Caco-2 (cell line): ENCODE measurements around the gene LY6G5C. TPM values are rescaled to one million over a fixed set of nuclear protein-coding genes. Genes with fewer than 3 reads are reported as not detected.
A peak's percentile ranks its signal among the peaks of the same experiment; 100 is the strongest.

Experiments used
- BruUV-seq: library from RNA; stranded (reverse); fragments of 400-500 nt; replicated peaks from 2 replicates; lab custom pipeline; 2021; lab: Mats Ljungman, UMichigan
- CTCF ChIA-PET: fragments of 300-600 bp; sonication (Branson Sonifier 250); formaldehyde crosslinking; loops from one replicate; lab custom pipeline; 2022; ENCODE audit warnings: antibody characterized with exemption; lab: Charles Lee
- POLR2A ChIA-PET: fragments of 300-600 bp; sonication (Branson Sonifier 250); formaldehyde crosslinking; loops from one replicate; lab custom pipeline; 2022; ENCODE audit warnings: antibody characterized with exemption; lab: Charles Lee
- DNase-seq, 2 experiments: peaks; one replicate each; pipeline versions ENCODE4 v3.0.0 to v3.0.0-alpha.2; 2020 to 2022
- H3K27me3 ChIP-seq: replicated peaks from 2 replicates; pipeline ENCODE4 v1.6.0; 2011; ENCODE audit warnings: low read length; ENCODE audit not compliant: control insufficient read depth, insufficient read depth
- H3K36me3 ChIP-seq: 2 replicates; pipeline ENCODE4 v1.5.1; 2011; ENCODE audit warnings: low read length; ENCODE audit not compliant: control insufficient read depth, insufficient read depth
- H3K4me1 ChIP-seq: fragments of 250-450 bp; sonication (Bioruptor Pico); 2 replicates; pipeline ENCODE4 v1.5.1; 2020; ENCODE audit warnings: mild to moderate bottlenecking
- H3K4me3 ChIP-seq: 2 replicates; pipeline ENCODE4 v1.5.1; 2011; ENCODE audit warnings: low read depth, mild to moderate bottlenecking, control low read depth, low read length
- H3K9me3 ChIP-seq: fragments of 250-450 bp; sonication (Bioruptor Pico); 2 replicates; pipeline ENCODE4 v1.5.1; 2020; ENCODE audit warnings: mild to moderate bottlenecking, moderate library complexity
- H3K27ac Mint-ChIP-seq: one replicate; pipeline ENCODE4 v1.8.0; 2022; ENCODE audit warnings: mixed read lengths; ENCODE audit not compliant: unreplicated experiment
- H3K27me3 Mint-ChIP-seq: one replicate; pipeline ENCODE4 v1.8.0; 2022; ENCODE audit warnings: mixed read lengths; ENCODE audit not compliant: insufficient read depth, unreplicated experiment
- H3K36me3 Mint-ChIP-seq: one replicate; pipeline ENCODE4 v1.8.0; 2022; ENCODE audit warnings: mild to moderate bottlenecking, mixed read lengths; ENCODE audit not compliant: insufficient read depth, unreplicated experiment
- H3K4me1 Mint-ChIP-seq: one replicate; pipeline ENCODE4 v1.8.0; 2022; ENCODE audit warnings: low read depth, mixed read lengths; ENCODE audit not compliant: unreplicated experiment
- H3K4me3 Mint-ChIP-seq: one replicate; pipeline ENCODE4 v1.8.0; 2022; ENCODE audit warnings: mild to moderate bottlenecking, moderate library complexity, mixed read lengths; ENCODE audit not compliant: unreplicated experiment
- H3K9me3 Mint-ChIP-seq: one replicate; pipeline ENCODE4 v1.8.0; 2022; ENCODE audit warnings: mixed read lengths; ENCODE audit not compliant: unreplicated experiment
- intact Hi-C: fragments of 100-400 bp; cut with micrococcal nuclease; formaldehyde crosslinking; loops from one replicate; pipeline ENCODE4 v1.10.0; 2022; ENCODE audit not compliant: unreplicated experiment
- total RNA-seq: library from RNA; stranded (reverse); gene quantifications from 2 replicates; pipeline ENCODE4 v1.2.3, GENCODE V29; 2022
- TF ChIP-seq, protein P1 (sequence below), 2 experiments: fragments of 200-600 bp in 1 of 2; IDR thresholded peaks; 1 replicate in 1 of 2; 2 replicates in 1 of 2; pipeline versions ENCODE4 v1.5.1 to v1.8.0; 2011 to 2022; ENCODE audit warnings: antibody characterized with exemption in 1 of 2, control low read depth in 1 of 2, inconsistent platforms in 1 of 2, low read depth in 1 of 2, low read length in 1 of 2, mild to moderate bottlenecking in 1 of 2, moderate library complexity in 1 of 2; ENCODE audit not compliant: insufficient read depth in 1 of 2, severe bottlenecking in 1 of 2, unreplicated experiment in 1 of 2

Gene LY6G5C
- total RNA-seq, 1 experiment from 2014 or later: 2.9 TPM

DNA sequence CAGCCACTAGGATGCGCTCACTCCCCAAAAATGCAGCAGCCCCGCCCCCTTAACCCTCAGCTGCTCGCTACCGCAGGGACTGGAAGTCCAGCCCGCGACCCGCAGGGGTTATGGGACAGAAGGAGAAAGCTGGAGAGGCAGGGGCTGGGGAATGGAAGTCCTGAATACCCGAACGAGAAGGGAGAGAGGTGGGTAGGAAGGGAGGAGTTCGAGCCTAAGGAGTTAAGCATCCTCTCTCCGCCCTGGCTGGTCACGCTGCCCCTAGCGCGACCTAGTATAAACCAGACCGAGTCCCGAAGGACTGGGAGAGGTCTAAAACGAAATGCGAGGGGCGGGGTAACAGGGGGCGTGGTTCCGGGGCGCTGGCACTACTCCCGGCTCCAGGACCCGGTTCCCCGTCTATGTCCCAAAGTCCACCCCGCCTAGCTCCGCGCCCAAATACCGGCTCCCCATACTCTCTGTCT is 48.7 kb upstream of the LY6G5C start:
- TF ChIP-seq, protein P1, sequence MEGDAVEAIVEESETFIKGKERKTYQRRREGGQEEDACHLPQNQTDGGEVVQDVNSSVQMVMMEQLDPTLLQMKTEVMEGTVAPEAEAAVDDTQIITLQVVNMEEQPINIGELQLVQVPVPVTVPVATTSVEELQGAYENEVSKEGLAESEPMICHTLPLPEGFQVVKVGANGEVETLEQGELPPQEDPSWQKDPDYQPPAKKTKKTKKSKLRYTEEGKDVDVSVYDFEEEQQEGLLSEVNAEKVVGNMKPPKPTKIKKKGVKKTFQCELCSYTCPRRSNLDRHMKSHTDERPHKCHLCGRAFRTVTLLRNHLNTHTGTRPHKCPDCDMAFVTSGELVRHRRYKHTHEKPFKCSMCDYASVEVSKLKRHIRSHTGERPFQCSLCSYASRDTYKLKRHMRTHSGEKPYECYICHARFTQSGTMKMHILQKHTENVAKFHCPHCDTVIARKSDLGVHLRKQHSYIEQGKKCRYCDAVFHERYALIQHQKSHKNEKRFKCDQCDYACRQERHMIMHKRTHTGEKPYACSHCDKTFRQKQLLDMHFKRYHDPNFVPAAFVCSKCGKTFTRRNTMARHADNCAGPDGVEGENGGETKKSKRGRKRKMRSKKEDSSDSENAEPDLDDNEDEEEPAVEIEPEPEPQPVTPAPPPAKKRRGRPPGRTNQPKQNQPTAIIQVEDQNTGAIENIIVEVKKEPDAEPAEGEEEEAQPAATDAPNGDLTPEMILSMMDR (IDR thresholded peaks at IDR 0.05; ENCODE audit: insufficient read depth in 1 of 2, low read depth in 1 of 2, low read length in 1 of 2, severe bottlenecking in 1 of 2, unreplicated experiment in 1 of 2): peak; percentile 75 to 89
- POLR2A ChIA-PET: interaction anchor here (0.6 to 2.0 kb wide), 13 partner anchors 9 to 133 kb away, joined by 3 to 59 read pairs (median 5); partner anchors contain the start of genes ABHD16A, HSPA1A, HSPA1B and HSPA1L
- DNase-seq: peak; percentile 94
- H3K4me3 Mint-ChIP-seq: peak overlapping the region; percentile 87
- H3K27me3 Mint-ChIP-seq: no peaks in the 10 kb centered on the region
- no TSS peak for BruUV-seq
- intact Hi-C loops: loop anchor here (1.0 kb wide), 5 partner anchors 34 to 101 kb away; no protein-coding TSS in a partner anchor
- CTCF ChIA-PET: interaction anchor here (0.6 to 2.5 kb wide), 17 partner anchors 10 to 415 kb away, joined by 3 to 30 read pairs (median 4); partner anchors contain the start of genes HSPA1B, LSM2, LY6G5C and MSH5
- peaks cover 87% of the 10 kb centered on the region for H3K36me3 Mint-ChIP-seq
- peaks cover 9% of the 10 kb centered on the region for H3K36me3 ChIP-seq
- no peaks in the 10 kb centered on the region for H3K27me3 ChIP-seq
- H3K9me3 ChIP-seq: no peaks in the 10 kb centered on the region
- H3K4me3 ChIP-seq: peak overlapping the region; percentile 58
- H3K4me1 Mint-ChIP-seq: peaks cover 27% of the 10 kb centered on the region
- H3K4me1 ChIP-seq: peaks cover 13% of the 10 kb centered on the region
- H3K9me3 Mint-ChIP-seq: no peaks in the 10 kb centered on the region
- H3K27ac Mint-ChIP-seq: peak overlapping the region; percentile 84

DNA sequence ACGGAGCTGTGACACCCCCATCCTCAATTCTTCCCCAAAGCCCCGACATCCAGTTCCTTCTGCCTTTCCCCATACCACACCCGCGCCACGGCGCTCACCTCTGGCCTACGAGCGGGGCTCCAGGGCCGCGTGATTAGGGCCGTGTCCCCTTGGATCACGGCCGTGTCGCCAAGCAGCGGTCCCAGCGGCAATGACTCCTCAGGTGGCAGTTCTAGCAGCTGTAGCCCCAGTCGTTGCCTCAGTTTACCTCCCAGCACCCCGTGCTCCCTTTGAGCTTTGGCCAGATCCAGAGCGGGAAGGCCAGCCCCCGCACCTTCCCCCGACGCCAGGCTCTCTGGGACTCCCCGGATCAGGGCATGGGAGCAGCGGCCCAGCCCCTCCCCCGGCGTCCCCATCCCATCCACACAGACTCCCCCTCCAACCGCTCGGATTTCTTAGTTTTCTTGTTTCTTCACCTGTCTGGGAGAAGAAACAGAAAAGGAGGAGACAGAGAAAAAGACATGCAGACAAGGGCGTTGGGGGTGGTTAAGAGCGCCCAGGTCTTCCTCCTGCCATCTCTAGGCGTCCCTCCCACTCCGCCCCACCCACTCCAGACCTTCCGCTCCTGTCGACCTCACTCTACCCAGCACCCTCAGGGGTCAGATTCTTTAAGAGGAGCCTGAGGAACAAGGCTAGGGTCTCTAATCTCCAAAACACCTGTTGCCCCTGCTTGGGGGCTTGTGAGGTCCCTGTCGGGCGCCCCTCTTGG is 48.1 kb upstream of the LY6G5C start, which contains the start of gene DDAH2:
DDAH2 (minus strand) TSS at position 533 of the 748 bp plus-strand sequence; CDS start at position 395, 138 bp downstream.
- Histone ChIP-seq H3K9me3 (no peaks in the 10 kb centered on the region), H3K4me1 (peaks cover 7% of the 10 kb centered on the region; the same call in 1 of the 2 replicates), H3K36me3 (peaks cover 9% of the 10 kb centered on the region), H3K27me3 (no peaks in the 10 kb centered on the region), H3K4me3 (peak within 1 kb of the TSS; percentile 58)
- no peaks in the 10 kb centered on the region for H3K9me3 Mint-ChIP-seq
- H3K27me3 Mint-ChIP-seq: no peaks in the 10 kb centered on the region
- CTCF ChIA-PET: interaction anchor here (0.9 to 2.5 kb wide), 13 partner anchors 10 to 182 kb away, joined by 3 to 30 read pairs (median 4); partner anchors contain the start of genes HSPA1B, LSM2, LY6G5C and MSH5
- POLR2A ChIA-PET: interaction anchor here (0.6 to 2.0 kb wide), 10 partner anchors 10 to 93 kb away, joined by 3 to 59 read pairs (median 4); partner anchors contain the start of genes ABHD16A, HSPA1A, HSPA1L and MSH5
- peaks cover 26% of the 10 kb centered on the region for H3K4me1 Mint-ChIP-seq
- peak within 1 kb of the TSS; percentile 84 for H3K27ac Mint-ChIP-seq
- TF ChIP-seq, protein P1 (IDR thresholded peaks at IDR 0.05; ENCODE audit: insufficient read depth in 1 of 2, low read depth in 1 of 2, low read length in 1 of 2, severe bottlenecking in 1 of 2, unreplicated experiment in 1 of 2): no peak
- DNase-seq: no peak
- H3K36me3 Mint-ChIP-seq: peaks cover 81% of the 10 kb centered on the region
- H3K4me3 Mint-ChIP-seq: peak within 1 kb of the TSS; percentile 87
- TSS peak; percentile 23 for BruUV-seq
- intact Hi-C loops: loop anchor here (1.0 kb wide), 5 partner anchors 34 to 101 kb away; no protein-coding TSS in a partner anchor
